ENCODE data around the gene PTDSS2.

PTDSS2 gene

DNA sequence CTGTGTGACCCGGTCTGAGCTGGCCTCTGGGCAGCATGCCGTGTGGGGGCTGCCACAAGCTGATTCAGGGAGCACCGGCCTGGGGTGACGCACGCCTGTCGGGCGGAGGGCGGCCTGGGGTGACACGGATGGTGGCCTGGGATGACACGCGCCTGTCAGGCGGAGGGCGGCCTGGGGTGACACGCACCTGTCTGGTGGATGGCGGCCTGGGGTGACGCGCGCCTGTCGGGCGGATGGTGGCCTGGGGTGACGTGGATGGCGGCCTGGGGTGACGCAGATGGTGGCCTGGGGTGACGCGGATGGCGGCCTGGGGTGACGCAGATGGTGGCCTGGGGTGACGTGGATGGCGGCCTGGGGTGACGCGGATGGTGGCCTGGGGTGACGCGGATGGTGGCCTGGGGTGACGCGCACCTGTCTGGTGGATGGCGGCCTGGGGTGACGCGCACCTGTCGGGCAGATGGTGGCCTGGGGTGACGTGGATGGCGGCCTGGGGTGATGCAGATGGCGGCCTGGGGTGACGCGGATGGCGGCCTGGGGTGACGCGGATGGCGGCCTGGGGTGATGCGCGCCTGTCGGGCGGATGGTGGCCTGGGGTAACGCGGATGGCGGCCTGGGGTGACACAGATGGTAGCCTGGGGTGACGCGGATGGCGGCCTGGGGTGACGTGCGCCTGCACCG lies 21.5 kb downstream of the PTDSS2 start:
- DNase-seq, result no peak

GRCh38 chr11:472272-472671 lies 22.2 kb downstream of the PTDSS2 start:
- DNase-seq, result no peak

GRCh38 chr11:472816-473215 lies 22.7 kb downstream of the PTDSS2 start:
- no peak for DNase-seq

DNA sequence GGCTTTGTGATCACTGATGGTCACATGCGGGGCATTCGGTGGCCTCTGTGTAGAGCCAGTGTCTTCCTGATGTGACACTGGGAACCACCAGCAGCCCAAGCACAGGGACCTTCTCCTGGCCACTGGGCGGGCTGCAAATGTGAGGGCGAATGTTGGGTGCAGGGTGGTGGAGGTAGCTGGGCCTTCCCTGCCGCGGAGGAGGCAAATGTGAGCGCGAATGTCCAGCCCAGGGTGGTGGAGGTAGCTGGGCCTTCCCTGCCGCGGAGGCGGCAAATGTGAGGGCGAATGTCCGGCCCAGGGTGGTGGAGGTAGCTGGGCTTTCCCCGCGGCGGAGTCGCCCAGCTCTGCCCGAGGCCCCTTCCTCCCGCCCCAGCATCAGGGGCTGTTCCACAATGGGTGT lies 23.3 kb downstream of the PTDSS2 start:
- DNase-seq, result no peak

- no peak for DNase-seq
Measured at GRCh38 chr11:473962-474785, 24.1 kb downstream of the PTDSS2 start.

GRCh38 chr11:474914-475506 lies 24.9 kb downstream of the PTDSS2 start:
- DNase-seq, result no peak

GRCh38 chr11:475941-476340 lies 25.9 kb downstream of the PTDSS2 start:
- DNase-seq, result no peak

DNA sequence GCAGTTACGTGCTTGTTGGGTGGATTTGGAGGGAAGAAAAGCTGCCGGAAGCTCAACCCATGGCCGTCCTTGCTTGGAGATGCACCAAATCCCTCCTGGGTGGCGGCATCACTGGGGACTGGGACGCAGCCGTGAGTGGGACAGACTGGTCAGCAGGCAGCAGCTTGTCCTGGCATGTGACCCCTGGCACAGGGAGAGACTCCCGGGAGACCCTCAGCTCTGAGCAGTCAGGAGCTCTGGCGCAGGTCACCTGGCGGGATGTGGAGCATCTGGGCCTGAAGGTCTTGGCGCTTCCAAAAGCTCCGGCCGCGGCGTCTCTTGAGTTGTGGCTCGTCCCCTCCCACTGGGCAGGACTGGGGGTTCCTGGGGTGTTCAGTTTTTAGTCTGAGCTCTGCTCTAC lies 26.3 kb downstream of the PTDSS2 start:
- no peak for DNase-seq

GRCh38 chr11:477052-477715 lies 27.1 kb downstream of the PTDSS2 start:
- DNase-seq, result no peak

DNA sequence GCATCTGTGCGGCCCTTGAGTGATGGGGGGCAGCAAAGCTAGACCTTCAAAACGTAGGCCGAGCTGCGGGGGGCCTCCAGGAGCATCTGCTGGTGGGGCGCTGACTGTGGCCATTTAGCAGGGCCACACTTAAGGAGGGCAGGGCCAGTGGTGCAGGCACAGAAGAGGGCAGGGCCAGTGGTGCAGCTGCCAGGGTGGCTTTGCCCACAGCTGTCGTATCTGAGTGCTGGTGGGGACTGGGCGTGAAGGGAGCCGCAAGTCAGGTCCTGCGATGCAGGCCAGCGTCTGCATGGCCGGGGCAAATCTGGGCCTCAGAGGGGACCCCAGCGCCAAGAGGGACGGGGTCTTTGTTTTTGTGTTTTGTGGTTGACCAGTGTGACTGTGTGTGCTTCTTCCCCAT lies 29.2 kb downstream of the PTDSS2 start:
- DNase-seq, result no peak

GRCh38 chr11:484616-485015 lies 34.5 kb downstream of the PTDSS2 start:
- no peak for DNase-seq

DNA sequence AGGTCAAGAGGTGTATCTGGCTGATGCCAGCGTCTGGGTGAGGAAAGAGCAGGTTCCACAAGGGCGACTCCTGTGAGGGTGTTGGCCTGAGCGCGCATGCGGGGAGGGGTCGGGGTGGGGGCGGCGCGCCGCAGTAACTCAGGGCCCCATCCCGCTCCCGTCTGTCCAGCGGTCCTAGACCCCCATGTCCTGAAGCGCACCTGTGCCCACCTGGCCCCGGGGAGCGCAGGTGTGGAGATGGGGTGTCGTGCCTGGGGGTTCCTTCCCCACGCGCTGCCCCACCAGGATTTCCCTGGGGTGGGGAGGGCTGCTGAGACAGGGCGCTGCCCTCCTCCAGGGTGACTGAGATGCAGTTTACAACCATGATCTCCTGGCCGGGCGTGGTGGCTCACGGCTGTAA lies 36.1 kb downstream of the PTDSS2 start:
- DNase-seq, result no peak

GRCh38 chr11:487571-488021 lies 37.5 kb downstream of the PTDSS2 start:
- no peak for DNase-seq

DNA sequence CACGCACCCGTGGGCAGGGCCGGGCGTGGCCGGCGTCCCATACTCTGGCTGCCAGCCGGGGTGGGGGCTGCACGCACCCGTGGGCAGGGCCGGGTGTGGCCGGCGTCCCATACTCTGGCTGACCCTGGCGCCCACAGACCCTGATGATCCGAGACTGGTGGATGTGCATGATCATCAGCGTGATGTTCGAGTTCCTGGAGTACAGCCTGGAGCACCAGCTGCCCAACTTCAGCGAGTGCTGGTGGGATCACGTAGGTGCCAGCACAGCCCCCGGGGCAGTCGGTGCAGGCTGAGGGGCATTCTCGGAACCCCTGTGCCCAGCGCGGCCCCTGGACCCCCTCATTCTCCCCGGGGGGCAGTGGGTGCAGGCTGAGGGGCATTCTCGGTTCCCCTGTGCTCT lies 38.0 kb downstream of the PTDSS2 start:
- no peak for DNase-seq

GRCh38 chr11:488579-488978 lies 38.5 kb downstream of the PTDSS2 start:
- DNase-seq, result no peak

- DNase-seq, result no peak
Measured at GRCh38 chr11:488992-489391, 38.9 kb downstream of the PTDSS2 start.

DNA sequence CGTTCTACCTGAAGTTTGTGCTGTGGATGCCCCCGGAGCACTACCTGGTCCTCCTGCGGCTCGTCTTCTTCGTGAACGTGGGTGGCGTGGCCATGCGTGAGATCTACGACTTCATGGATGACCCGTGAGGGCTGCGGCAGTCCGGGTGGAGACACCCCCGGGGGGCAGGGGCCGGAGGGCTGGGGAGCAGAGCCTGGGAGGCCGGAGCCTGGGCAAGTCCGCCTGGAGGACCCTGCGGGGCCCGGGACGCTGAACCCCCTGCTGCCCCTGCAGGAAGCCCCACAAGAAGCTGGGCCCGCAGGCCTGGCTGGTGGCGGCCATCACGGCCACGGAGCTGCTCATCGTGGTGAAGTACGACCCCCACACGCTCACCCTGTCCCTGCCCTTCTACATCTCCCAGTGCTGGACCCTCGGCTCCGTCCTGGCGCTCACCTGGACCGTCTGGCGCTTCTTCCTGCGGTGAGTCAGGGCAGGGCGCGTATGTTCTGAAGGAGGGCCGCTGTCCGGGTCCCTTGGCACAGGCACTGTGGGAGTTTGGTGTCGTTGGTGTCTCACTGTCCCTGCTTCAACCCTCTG lies 39.6 kb downstream of the PTDSS2 start:
- DNase-seq, result no peak

DNA sequence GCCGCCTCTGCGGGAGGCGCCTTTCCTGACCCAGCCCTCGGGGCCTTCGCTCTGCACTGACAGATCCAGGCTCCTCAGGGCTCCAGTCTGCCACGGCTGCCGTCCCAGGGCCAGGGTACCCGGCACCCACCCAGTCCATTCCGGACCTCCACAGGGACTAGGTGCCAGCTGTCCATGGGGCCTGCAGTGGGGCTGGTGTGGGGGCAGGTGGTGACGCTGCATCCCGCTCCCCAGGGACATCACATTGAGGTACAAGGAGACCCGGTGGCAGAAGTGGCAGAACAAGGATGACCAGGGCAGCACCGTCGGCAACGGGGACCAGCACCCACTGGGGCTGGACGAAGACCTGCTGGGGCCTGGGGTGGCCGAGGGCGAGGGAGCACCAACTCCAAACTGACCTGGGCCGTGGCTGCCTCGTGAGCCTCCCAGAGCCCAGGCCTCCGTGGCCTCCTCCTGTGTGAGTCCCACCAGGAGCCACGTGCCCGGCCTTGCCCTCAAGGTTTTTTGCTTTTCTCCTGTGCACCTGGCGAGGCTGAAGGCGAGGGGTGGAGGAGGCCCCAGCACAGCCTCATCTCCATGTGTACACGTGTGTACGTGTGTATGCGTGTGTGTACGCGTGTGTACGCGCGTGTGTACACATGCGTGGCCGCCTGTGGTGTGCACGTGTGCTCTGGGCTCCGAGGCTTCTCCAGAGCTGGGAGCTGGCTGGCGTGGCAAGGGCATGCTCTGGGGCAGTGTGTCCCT lies 40.3 kb downstream of the PTDSS2 start:
- DNase-seq, result no peak

DNA sequence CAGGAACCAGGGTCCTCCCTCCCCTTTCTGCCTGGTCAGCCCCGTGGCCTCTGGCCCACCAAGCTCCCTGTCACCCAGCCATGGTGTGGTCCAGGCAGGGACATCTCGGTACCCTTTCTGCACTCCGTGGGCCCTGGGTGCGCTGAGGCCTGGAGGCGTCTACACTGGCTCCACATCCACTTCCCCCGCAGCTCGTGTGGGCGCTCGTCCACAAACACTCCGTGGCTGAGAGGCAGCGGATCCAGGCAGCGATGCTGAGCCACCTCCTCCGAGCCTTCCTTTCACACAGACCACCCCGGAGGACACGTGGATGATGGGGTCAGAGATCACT lies 40.8 kb downstream of the PTDSS2 start:
- no peak for DNase-seq

DNA sequence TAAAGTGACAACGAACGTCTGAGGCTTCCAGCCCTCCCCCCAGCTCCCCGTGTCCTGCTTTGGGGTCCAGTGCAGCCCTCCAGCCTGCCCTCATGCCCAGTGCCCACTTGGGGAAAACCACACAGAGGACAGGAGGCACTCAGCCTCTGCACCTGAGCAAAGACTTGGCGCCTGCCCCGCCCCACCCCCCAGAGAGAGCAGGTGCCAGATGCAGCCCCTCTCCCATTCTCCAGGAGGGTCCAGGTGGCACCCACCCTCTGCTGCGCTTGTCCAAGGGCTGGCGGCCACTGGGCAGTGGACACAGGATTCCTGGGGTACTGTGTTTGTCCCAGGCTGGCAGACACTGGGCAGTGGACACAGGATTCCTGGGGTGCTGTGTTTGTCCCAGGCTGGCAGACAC lies 41.3 kb downstream of the PTDSS2 start:
- no peak for DNase-seq

- no peak for DNase-seq
Measured at GRCh38 chr11:492427-493226, 42.5 kb downstream of the PTDSS2 start.

Measured in HCEC 1CT (cell line).